ENCODE results near the gene PIK3C2A.
"Not testable (repeated sequence)": the region's sequence is repeated elsewhere in the genome, so short reads cannot be mapped to it uniquely, and the experiment has no call there.

GRCh38 chr11:17239927-17240326, 32.1 kb upstream of the PIK3C2A start:
- not testable (repeated sequence) for TF ChIP-seq CTCF, POLR2A (IDR thresholded peaks at IDR 0.05)
